ENCODE data around the gene SOX5.

DNA sequence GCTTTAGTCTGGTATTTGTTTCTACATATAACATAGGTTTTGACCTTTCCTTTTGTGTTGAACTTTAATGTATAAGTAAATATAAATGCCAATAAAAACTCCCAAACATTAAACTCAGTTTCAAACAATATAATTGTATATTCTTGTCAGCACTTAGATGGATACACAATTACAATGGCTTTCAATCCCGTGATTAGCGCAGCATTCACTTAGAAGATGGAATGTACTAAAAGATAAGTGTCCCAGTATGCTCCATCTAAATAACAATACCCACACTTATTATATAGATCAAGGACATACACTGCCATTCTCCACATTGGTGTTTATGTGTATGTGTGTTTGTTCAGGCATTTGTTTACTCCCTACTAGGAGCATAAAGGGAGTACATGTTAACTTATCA, 193.1 kb downstream of the SOX5 start:
- no peak for TF ChIP-seq POLR2A (IDR thresholded peaks at IDR 0.05)
- TF ChIP-seq, protein P1, sequence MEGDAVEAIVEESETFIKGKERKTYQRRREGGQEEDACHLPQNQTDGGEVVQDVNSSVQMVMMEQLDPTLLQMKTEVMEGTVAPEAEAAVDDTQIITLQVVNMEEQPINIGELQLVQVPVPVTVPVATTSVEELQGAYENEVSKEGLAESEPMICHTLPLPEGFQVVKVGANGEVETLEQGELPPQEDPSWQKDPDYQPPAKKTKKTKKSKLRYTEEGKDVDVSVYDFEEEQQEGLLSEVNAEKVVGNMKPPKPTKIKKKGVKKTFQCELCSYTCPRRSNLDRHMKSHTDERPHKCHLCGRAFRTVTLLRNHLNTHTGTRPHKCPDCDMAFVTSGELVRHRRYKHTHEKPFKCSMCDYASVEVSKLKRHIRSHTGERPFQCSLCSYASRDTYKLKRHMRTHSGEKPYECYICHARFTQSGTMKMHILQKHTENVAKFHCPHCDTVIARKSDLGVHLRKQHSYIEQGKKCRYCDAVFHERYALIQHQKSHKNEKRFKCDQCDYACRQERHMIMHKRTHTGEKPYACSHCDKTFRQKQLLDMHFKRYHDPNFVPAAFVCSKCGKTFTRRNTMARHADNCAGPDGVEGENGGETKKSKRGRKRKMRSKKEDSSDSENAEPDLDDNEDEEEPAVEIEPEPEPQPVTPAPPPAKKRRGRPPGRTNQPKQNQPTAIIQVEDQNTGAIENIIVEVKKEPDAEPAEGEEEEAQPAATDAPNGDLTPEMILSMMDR (IDR thresholded peaks at IDR 0.05): no peak
